CD8-positive, alpha-beta memory T cell (primary cell): ENCODE measurements around the gene KRTAP5-1. TPM values are rescaled to one million over a fixed set of nuclear protein-coding genes. Genes with fewer than 3 reads are reported as not detected.

ENCODE experiments used
- CTCF ChIA-PET: fragments of 350-600 bp; sonication (Branson Sonifier 250); formaldehyde crosslinking; loops from one replicate; lab custom pipeline; 2021; ENCODE audit warnings: antibody characterized with exemption; lab: Charles Lee
- POLR2A ChIA-PET: fragments of 350-600 bp; sonication (Branson Sonifier 250); formaldehyde crosslinking; loops from one replicate; lab custom pipeline; 2021; ENCODE audit warnings: antibody characterized with exemption; lab: Charles Lee
- DNase-seq, 5 donors: peaks; one replicate each; pipeline versions ENCODE4 v3.0.0 to v3.0.0-alpha.2; 2020 to 2022; ENCODE audit warnings: mixed read lengths in 1 of 5
- H3K27ac ChIP-seq: one replicate; pipeline ENCODE4 v1.7.0; 2013; ENCODE audit warnings: low read depth, mild to moderate bottlenecking, low read length, moderate library complexity
- H3K27me3 ChIP-seq: 2 replicates; pipeline ENCODE4 v1.7.0; 2013; ENCODE audit warnings: low read length, mild to moderate bottlenecking; ENCODE audit not compliant: insufficient read depth, poor library complexity, severe bottlenecking
- H3K36me3 ChIP-seq: 2 replicates; pipeline ENCODE4 v1.7.0; 2013; ENCODE audit warnings: mild to moderate bottlenecking, low read length, moderate library complexity; ENCODE audit not compliant: insufficient read depth
- H3K4me1 ChIP-seq: 2 replicates; pipeline ENCODE4 v1.7.0; 2013; ENCODE audit warnings: mild to moderate bottlenecking, low read length, moderate library complexity; ENCODE audit not compliant: insufficient read depth
- H3K4me3 ChIP-seq: 2 replicates; pipeline ENCODE4 v1.7.0; 2013; ENCODE audit warnings: mild to moderate bottlenecking, low read length
- H3K9me3 ChIP-seq: 2 replicates; pipeline ENCODE4 v1.7.0; 2013; ENCODE audit warnings: mild to moderate bottlenecking, low read length
- H3K27ac Mint-ChIP-seq, 8 donors: one replicate each; pipeline ENCODE4 v1.8.0; 2020 to 2021; ENCODE audit warnings: mixed read lengths in 8 of 8, mild to moderate bottlenecking in 6 of 8, inconsistent platforms in 3 of 8, moderate library complexity in 3 of 8
- H3K27me3 Mint-ChIP-seq, 2 donors: one replicate each; pipeline ENCODE4 v1.8.0; 2020 to 2021; ENCODE audit warnings: mixed read lengths in 2 of 2, mild to moderate bottlenecking in 1 of 2, moderate library complexity in 1 of 2
- H3K36me3 Mint-ChIP-seq, 3 donors: one replicate each; pipeline ENCODE4 v1.8.0; 2020 to 2021; ENCODE audit warnings: mixed read lengths in 3 of 3, inconsistent platforms in 1 of 3, mild to moderate bottlenecking in 1 of 3
- H3K4me1 Mint-ChIP-seq, 3 donors: one replicate each; pipeline ENCODE4 v1.8.0; 2020 to 2021; ENCODE audit warnings: mixed read lengths in 3 of 3, inconsistent platforms in 1 of 3, mild to moderate bottlenecking in 1 of 3
- H3K4me3 Mint-ChIP-seq, 7 donors: one replicate each; pipeline ENCODE4 v1.8.0; 2020 to 2021; ENCODE audit warnings: mixed read lengths in 7 of 7, mild to moderate bottlenecking in 6 of 7, moderate library complexity in 4 of 7, inconsistent platforms in 2 of 7
- H3K9me3 Mint-ChIP-seq, 5 donors: one replicate each; pipeline ENCODE4 v1.8.0; 2020 to 2022; ENCODE audit warnings: mixed read lengths in 5 of 5, mild to moderate bottlenecking in 3 of 5, moderate library complexity in 2 of 5, inconsistent platforms in 1 of 5
- polyA plus RNA-seq: library from polyadenylated mRNA; unstranded; fragments of 300-500 nt; fragmentation: Illumina TruSeq; gene quantifications from one replicate; pipeline ENCODE4 v1.2.3, GENCODE V29; 2021
- total RNA-seq, 2 experiments: library from RNA; stranded (reverse); gene quantifications; one replicate each; pipeline ENCODE4 v1.2.3, GENCODE V29; 2021

KRTAP5-1 gene
- total and polyA plus RNA-seq, 3 experiments from 2014 or later, result not detected

DNA sequence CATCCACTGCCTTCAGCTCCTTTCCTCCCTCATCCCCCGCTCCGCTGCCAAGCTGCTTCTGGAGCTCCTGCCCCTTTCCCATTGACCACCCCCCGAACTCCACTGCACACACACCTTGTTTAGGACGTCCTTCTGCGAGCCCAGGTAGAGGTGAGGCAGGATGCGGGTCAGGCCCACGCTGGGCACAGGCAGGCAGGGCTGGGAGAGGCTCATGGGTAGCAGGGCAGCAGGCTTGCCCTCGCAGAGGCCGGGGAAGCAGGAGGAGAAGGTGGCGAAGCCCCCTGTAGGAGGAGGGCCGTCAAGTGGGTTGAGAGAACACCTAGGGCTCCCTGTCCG is 26.3 kb downstream of the KRTAP5-1 start:
- H3K4me3 Mint-ChIP-seq, result no peak overlapping the region
- Histone ChIP-seq H3K27me3 (no peaks in the 10 kb centered on the region), H3K4me3 (no peak overlapping the region), H3K9me3 (no peaks in the 10 kb centered on the region), H3K4me1 (no peaks in the 10 kb centered on the region), H3K27ac (no peak overlapping the region), H3K36me3 (no peaks in the 10 kb centered on the region)
- H3K36me3 Mint-ChIP-seq, result peaks cover 0 to 29% (median 2%) of the 10 kb centered on the region in 3 donors
- no peak for DNase-seq
- peak overlapping the region in 2 of 8 donors; percentile 11 to 82 for H3K27ac Mint-ChIP-seq
- CTCF ChIA-PET, result interaction anchor here (0.7 to 1.2 kb wide), 2 partner anchors 13 to 16 kb away, joined by 3 to 4 read pairs; no protein-coding TSS in a partner anchor
- POLR2A ChIA-PET, result no interaction called here
- H3K9me3 Mint-ChIP-seq, result no peaks in the 10 kb centered on the region
- no peaks in the 10 kb centered on the region for H3K4me1 Mint-ChIP-seq
- peaks cover 0 to 10% of the 10 kb centered on the region in 2 donors for H3K27me3 Mint-ChIP-seq

DNA sequence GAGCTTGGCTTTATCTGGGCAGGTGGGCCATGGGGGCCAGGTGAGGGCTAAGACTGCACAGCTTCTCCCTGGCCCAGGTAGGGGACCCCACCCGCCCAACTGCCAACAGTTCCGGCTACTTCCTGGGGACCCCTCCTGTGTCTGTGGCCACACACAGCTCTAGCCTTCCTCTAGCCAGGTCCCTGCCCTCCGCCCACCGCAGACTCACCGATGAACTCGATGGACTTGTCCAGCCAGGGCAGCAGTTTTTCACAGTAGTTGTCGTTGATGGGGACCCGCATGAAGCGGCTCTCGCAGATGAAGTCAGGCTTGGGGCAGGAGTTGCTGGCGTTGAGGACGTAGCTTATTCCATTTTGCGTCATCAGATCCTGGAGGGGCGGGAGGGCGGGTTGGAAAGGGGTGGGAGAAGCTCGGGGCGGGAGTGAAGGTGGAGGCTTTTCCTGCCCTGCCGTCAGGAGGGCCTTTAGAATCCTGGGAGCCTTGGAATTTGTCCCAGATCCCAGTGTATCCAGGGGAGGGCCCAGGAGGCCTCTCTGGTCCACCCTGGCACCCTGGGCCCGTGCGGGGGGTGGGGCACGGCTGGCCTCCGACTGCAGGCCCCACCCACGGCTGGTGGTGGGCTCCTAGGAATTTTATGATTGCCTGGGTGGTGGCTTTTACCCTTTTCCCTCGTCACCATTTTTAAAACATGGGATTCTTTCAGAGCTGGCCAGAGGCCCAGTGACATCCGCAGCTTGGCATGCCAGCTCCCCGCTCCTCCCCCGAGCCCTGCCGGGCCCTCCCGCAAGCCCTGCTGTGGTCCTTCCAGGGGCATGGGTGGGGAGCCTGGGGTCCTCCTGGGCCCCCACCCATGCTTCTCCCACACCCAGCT is 26.9 kb downstream of the KRTAP5-1 start:
- POLR2A ChIA-PET, result no interaction called here

DNA sequence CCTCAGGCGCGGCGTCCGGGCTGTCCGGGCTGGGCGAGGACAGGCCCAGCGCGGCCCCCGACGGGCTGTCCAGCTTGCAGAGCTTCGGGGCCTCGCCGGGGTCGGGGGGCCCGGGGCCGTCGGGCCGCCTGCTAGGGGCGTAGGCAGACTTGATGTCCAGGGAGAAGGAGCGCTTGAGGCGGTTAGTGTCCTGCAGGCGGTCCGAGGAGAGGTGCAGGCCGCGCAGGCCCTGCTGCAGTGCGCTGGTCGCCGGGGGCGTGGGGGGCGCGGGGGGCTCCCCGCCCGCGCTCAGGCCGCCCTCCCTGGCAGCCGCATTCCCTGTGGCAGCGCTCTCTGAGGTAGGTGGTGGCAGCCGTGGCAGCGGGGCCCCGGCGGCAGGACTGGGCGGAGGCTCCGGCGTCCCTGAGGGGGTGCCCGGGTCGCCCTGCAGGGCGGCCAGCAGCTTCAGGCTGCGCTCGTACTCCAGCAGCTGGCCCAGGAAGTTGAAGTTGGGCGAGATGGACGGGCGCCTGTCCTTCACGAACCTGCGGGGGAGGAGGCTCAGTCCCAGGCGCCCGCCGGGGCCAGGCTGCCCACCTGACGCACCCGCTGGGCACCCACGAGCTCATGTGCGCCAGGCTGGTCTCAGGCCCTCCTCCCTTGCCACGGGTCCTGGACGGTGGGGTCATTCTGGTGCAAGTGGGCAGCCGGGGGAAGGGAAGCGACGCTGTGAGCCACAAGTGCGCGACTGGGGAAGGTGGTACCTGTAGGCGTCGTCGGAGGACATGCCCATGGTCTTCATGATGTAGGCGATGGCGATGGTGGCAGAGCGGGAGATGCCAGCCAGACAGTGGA is 27.8 kb downstream of the KRTAP5-1 start:
- no peaks in the 10 kb centered on the region for H3K9me3 ChIP-seq
- H3K36me3 ChIP-seq, result no peaks in the 10 kb centered on the region
- DNase-seq, result peak in 1 of 5 donors; percentile 5
- Mint-ChIP-seq H3K27me3 (peaks cover 0 to 10% of the 10 kb centered on the region in 2 donors), H3K9me3 (no peaks in the 10 kb centered on the region), H3K36me3 (peaks cover 0 to 22% (median 0%) of the 10 kb centered on the region in 3 donors), H3K4me3 (peak overlapping the region in 1 of 7 donors; percentile 56), H3K27ac (peak overlapping the region in 2 of 8 donors; percentile 50 to 89), H3K4me1 (no peaks in the 10 kb centered on the region)
- H3K4me1 ChIP-seq, result no peaks in the 10 kb centered on the region
- H3K4me3 ChIP-seq, result no peak overlapping the region
- CTCF ChIA-PET, result interaction anchor here (0.5 kb wide), 1 partner anchor 11 kb away, joined by 3 read pairs; no protein-coding TSS in a partner anchor
- POLR2A ChIA-PET, result no interaction called here
- no peaks in the 10 kb centered on the region for H3K27me3 ChIP-seq
- H3K27ac ChIP-seq, result no peak overlapping the region

More for the DNA sequence above, 26.9 kb downstream of the KRTAP5-1 start:
- H3K4me3 Mint-ChIP-seq, result no peak overlapping the region
- Histone ChIP-seq H3K27me3 (no peaks in the 10 kb centered on the region), H3K4me1 (no peaks in the 10 kb centered on the region), H3K36me3 (no peaks in the 10 kb centered on the region), H3K9me3 (no peaks in the 10 kb centered on the region), H3K4me3 (no peak overlapping the region), H3K27ac (no peak overlapping the region)
- CTCF ChIA-PET, result interaction anchor here (0.5 to 1.2 kb wide), 3 partner anchors 12 to 17 kb away, joined by 3 to 4 read pairs (median 3); no protein-coding TSS in a partner anchor
- peak in 1 of 5 donors; percentile 5 for DNase-seq
- H3K27ac Mint-ChIP-seq, result peak overlapping the region in 1 of 8 donors; percentile 89
- H3K9me3 Mint-ChIP-seq, result no peaks in the 10 kb centered on the region
- peaks cover 0 to 27% (median 2%) of the 10 kb centered on the region in 3 donors for H3K36me3 Mint-ChIP-seq
- no peaks in the 10 kb centered on the region for H3K4me1 Mint-ChIP-seq
- peaks cover 0 to 11% of the 10 kb centered on the region in 2 donors for H3K27me3 Mint-ChIP-seq

DNA sequence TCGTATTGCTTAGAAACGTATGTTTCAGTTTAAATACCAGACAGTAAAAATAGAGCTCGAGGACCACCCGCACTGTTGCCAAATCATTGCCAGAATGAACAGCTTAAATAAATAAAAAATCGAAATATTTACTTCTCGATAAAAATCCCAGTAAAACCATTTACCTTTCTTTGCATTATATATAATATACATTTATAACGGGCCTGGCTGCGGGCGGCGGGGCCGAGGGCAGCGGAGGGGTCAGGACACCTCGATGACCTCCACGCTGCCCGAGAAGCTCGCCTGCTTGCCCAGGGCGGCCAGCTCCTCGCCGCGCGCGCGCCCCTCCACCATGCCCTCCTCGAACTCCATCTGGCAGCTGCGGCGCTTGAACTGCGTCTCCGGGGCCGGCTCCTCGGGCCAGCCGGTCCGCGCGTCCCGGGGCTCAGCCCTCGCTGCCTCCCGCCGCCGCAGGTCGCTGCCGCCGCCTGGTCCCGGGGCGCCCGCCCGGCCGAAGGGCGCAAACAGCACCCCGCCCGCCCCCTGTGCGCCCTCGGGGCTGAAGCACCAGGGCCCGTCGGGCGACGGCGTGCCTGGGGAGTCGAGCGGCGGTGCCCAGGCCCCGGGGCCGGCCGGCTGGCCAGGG is 28.7 kb downstream of the KRTAP5-1 start:
- Mint-ChIP-seq H3K4me1 (no peaks in the 10 kb centered on the region), H3K36me3 (peaks cover 0 to 18% (median 0%) of the 10 kb centered on the region in 3 donors), H3K27me3 (peaks cover 0 to 9% of the 10 kb centered on the region in 2 donors), H3K9me3 (no peaks in the 10 kb centered on the region), H3K27ac (no peak overlapping the region), H3K4me3 (no peak overlapping the region)
- no peak for DNase-seq
- no peaks in the 10 kb centered on the region for H3K4me1 ChIP-seq
- no peaks in the 10 kb centered on the region for H3K9me3 ChIP-seq
- ChIA-PET POLR2A (no interaction called here), CTCF (interaction anchor here (0.9 kb wide), 2 partner anchors 9 to 10 kb away, joined by 3 to 4 read pairs; no protein-coding TSS in a partner anchor)
- H3K4me3 ChIP-seq, result no peak overlapping the region
- H3K27ac ChIP-seq, result no peak overlapping the region
- H3K36me3 ChIP-seq, result no peaks in the 10 kb centered on the region
- H3K27me3 ChIP-seq, result no peaks in the 10 kb centered on the region

GRCh38 chr11:1555713-1556153 is 29.4 kb downstream of the KRTAP5-1 start:
- peaks cover 0 to 9% of the 10 kb centered on the region in 2 donors for H3K27me3 Mint-ChIP-seq
- Histone ChIP-seq H3K27me3 (no peaks in the 10 kb centered on the region), H3K4me3 (no peak overlapping the region), H3K4me1 (no peaks in the 10 kb centered on the region), H3K36me3 (no peaks in the 10 kb centered on the region), H3K27ac (no peak overlapping the region), H3K9me3 (no peaks in the 10 kb centered on the region)
- H3K4me1 Mint-ChIP-seq, result no peaks in the 10 kb centered on the region
- DNase-seq, result no peak
- ChIA-PET CTCF (interaction anchor here (0.9 kb wide), 2 partner anchors 9 kb away, joined by 3 to 4 read pairs; no protein-coding TSS in a partner anchor), POLR2A (no interaction called here)
- no peak overlapping the region for H3K27ac Mint-ChIP-seq
- H3K36me3 Mint-ChIP-seq, result peaks cover 0 to 18% (median 0%) of the 10 kb centered on the region in 3 donors
- H3K9me3 Mint-ChIP-seq, result no peaks in the 10 kb centered on the region
- H3K4me3 Mint-ChIP-seq, result no peak overlapping the region

DNA sequence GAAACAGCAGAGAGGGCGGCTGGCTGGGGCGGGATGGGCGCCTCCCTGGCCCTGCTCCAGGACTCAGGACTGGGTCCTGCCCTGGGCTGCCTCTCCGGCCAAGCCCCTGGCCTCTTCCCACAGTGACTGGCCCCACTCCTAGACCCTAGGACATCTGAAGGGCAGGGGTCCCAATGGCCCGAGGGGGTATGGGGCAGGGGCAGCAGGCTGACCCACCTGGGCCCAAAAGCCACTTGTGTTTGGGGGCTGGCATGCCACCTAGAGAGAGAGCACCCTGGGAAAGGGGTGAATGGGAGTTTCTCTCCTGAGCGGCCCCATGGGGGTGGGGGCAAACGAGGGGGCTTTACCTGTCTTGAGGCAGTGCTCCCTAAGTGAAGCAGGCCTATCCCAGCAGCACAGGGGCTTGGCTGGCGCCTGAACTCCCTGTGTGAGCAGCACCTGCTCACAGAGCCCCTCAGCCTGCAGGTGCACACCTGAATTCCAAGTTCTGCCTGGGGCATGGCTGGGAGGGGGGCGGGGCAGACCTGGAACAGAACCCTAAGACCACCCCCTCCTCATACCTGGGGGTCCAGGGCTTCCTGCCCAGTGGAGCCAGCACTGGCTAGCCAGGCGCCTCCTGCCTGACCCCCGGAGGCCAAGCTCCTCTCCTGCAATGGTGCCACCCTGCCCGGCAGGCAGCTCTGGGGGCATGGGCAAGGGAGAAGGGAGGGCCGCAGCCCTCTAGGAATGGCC is 29.9 kb downstream of the KRTAP5-1 start:
- Histone ChIP-seq H3K9me3 (no peaks in the 10 kb centered on the region), H3K27me3 (no peaks in the 10 kb centered on the region), H3K4me3 (no peak overlapping the region), H3K4me1 (no peaks in the 10 kb centered on the region), H3K36me3 (no peaks in the 10 kb centered on the region), H3K27ac (no peak overlapping the region)
- H3K36me3 Mint-ChIP-seq, result peaks cover 0 to 12% (median 0%) of the 10 kb centered on the region in 3 donors
- H3K9me3 Mint-ChIP-seq, result no peaks in the 10 kb centered on the region
- peak overlapping the region in 1 of 7 donors; percentile 18 for H3K4me3 Mint-ChIP-seq
- H3K4me1 Mint-ChIP-seq, result no peaks in the 10 kb centered on the region
- DNase-seq, result no peak
- ChIA-PET POLR2A (no interaction called here), CTCF (no interaction called here)
- H3K27me3 Mint-ChIP-seq, result peaks cover 0 to 9% of the 10 kb centered on the region in 2 donors
- H3K27ac Mint-ChIP-seq, result no peak overlapping the region
